B cell (primary cell): ENCODE data around the gene DZIP1L.

Source experiments
- EZH2 ChIP-seq: IDR thresholded peaks from 2 replicates; pipeline ENCODE4 v1.6.1; 2012; ENCODE audit warnings: borderline replicate concordance, low read depth, mild to moderate bottlenecking, moderate library complexity, low read length; ENCODE audit not compliant: insufficient read depth, poor library complexity, severe bottlenecking
- TF ChIP-seq, protein P1 (sequence below): fragments of 200-600 bp; IDR thresholded peaks from one replicate; pipeline ENCODE4 v1.8.0; 2022; ENCODE audit warnings: antibody characterized with exemption, mild to moderate bottlenecking

DNA sequence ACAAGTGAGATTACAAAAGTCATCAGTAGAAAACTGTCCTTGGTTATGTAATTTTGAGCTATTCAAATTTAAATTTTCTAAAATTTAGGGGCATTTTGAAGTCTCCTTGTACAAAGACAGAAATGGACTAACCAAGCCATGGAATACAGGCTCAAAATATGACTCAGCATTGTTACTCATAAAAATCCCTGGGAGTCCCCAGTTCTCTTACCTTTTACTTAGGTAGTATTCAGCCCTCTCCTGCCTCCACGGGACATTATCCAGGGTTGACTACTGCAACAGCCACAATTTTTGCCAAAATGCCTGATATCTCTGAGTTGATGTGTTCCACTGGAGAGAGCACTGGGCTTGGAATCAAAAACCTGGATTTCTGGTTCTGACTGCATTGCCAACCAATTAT lies 80.5 kb downstream of the DZIP1L start:
- TF ChIP-seq, protein P1, sequence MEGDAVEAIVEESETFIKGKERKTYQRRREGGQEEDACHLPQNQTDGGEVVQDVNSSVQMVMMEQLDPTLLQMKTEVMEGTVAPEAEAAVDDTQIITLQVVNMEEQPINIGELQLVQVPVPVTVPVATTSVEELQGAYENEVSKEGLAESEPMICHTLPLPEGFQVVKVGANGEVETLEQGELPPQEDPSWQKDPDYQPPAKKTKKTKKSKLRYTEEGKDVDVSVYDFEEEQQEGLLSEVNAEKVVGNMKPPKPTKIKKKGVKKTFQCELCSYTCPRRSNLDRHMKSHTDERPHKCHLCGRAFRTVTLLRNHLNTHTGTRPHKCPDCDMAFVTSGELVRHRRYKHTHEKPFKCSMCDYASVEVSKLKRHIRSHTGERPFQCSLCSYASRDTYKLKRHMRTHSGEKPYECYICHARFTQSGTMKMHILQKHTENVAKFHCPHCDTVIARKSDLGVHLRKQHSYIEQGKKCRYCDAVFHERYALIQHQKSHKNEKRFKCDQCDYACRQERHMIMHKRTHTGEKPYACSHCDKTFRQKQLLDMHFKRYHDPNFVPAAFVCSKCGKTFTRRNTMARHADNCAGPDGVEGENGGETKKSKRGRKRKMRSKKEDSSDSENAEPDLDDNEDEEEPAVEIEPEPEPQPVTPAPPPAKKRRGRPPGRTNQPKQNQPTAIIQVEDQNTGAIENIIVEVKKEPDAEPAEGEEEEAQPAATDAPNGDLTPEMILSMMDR: no peak
- TF ChIP-seq EZH2: no peak
